Thyroid gland (tissue), 4 donors: ENCODE data around the gene CALY. TPM values are rescaled to one million over a fixed set of nuclear protein-coding genes. Genes with fewer than 3 reads are reported as not detected.

Experiments
- DNase-seq, 2 donors: peaks; one replicate each; pipeline ENCODE4 v3.0.0-alpha.2; 2019
- H3K27ac ChIP-seq, 3 donors: fragments of 200-600 bp; sonication (generic); 1 replicate in 2 of 3; 2 replicates in 1 of 3; pipeline ENCODE4 v1.5.1; 2016 to 2019; ENCODE audit warnings: mild to moderate bottlenecking in 1 of 3, moderate library complexity in 1 of 3
- H3K27me3 ChIP-seq: fragments of 200-600 bp; sonication (generic); one replicate; pipeline ENCODE4 v1.5.1; 2019
- H3K36me3 ChIP-seq, 2 donors: fragments of 200-600 bp; sonication (generic); one replicate each; pipeline ENCODE4 v1.5.1; 2016 to 2019
- H3K4me1 ChIP-seq, 2 donors: fragments of 200-600 bp; sonication (generic); one replicate each; pipeline ENCODE4 v1.5.1; 2017 to 2019
- H3K4me3 ChIP-seq, 3 donors: fragments of 200-600 bp; sonication (generic); replicated peaks in 1 of 3; 1 replicate in 2 of 3; 2 replicates in 1 of 3; pipeline ENCODE4 v1.5.1; 2016; ENCODE audit warnings: mild to moderate bottlenecking in 1 of 3
- H3K9me3 ChIP-seq: fragments of 200-600 bp; sonication (generic); one replicate; pipeline ENCODE4 v1.5.1; 2017
- CTCF ChIP-seq, 6 experiments: fragments of 200-600 bp in 3 of 6; fragments of 450-650 bp in 3 of 6; sonication (generic) in 3 of 6; IDR thresholded peaks; one replicate each; pipeline ENCODE4 v1.5.1; 2016 to 2019; ENCODE audit warnings: antibody characterized with exemption in 6 of 6, mild to moderate bottlenecking in 2 of 6, inconsistent platforms in 1 of 6, moderate library complexity in 1 of 6
- POLR2A ChIP-seq, 2 donors: fragments of 450-650 bp; IDR thresholded peaks; one replicate each; pipeline ENCODE4 v1.6.1; 2017; ENCODE audit warnings: antibody characterized with exemption in 2 of 2, mild to moderate bottlenecking in 2 of 2, moderate library complexity in 1 of 2
- WGBS, 2 donors: methylation state at CpG; one replicate each; pipeline ENCODE4 v1.1.5; 2017; 5-methylcytosine and 5-hydroxymethylcytosine counted together
- intact Hi-C: fragments of 100-400 bp; cut with DNase I; formaldehyde crosslinking; loops from one replicate; pipeline ENCODE4 v1.15.1; 2023
- total RNA-seq, 4 donors: library from RNA; depleted of rRNA; stranded (reverse); fragments of >200 nt; gene quantifications; one replicate each; pipeline ENCODE4 v1.2.3, GENCODE V29; 2016

Gene CALY
- total RNA-seq, 4 donors from 2014 or later = 0.13 to 1.5 TPM; not detected in 2

GRCh38 chr10:133281084-133281483 is 55.6 kb downstream of the CALY start:
- intact Hi-C loops = no loop called here

GRCh38 chr10:133280391-133281059 is 56.2 kb downstream of the CALY start:
- H3K27me3 ChIP-seq = no peaks in the 10 kb centered on the region
- DNase-seq = no peak
- H3K36me3 ChIP-seq = peaks cover 50 to 55% of the 10 kb centered on the region in 2 donors
- intact Hi-C loops = no loop called here
- 89 to 92% methylated on average over 9 to 10 of the region's 10 CpGs for WGBS, 2 donors
- no peak overlapping the region for H3K27ac ChIP-seq
- peaks cover 6 to 12% of the 10 kb centered on the region in 2 donors for H3K4me1 ChIP-seq
- H3K4me3 ChIP-seq = no peak overlapping the region
- H3K9me3 ChIP-seq = no peaks in the 10 kb centered on the region
- no peak for TF ChIP-seq POLR2A (IDR thresholded peaks at IDR 0.05)
- TF ChIP-seq CTCF (IDR thresholded peaks at IDR 0.05) = no peak

More at GRCh38 chr10:133281084-133281483, 55.6 kb downstream of the CALY start:
- Histone ChIP-seq H3K4me3 (no peak overlapping the region), H3K27me3 (no peaks in the 10 kb centered on the region), H3K27ac (no peak overlapping the region), H3K4me1 (peaks cover 6 to 12% of the 10 kb centered on the region in 2 donors), H3K9me3 (no peaks in the 10 kb centered on the region), H3K36me3 (peaks cover 54 to 60% of the 10 kb centered on the region in 2 donors)
- WGBS, 2 donors = 96 to 100% methylated on average over 6 to 8 of the region's 15 CpGs
- DNase-seq = no peak
- TF ChIP-seq POLR2A (IDR thresholded peaks at IDR 0.05) = no peak

- Histone ChIP-seq H3K4me3 (no peak overlapping the region), H3K36me3 (peaks cover 41 to 45% of the 10 kb centered on the region in 2 donors), H3K27ac (no peak overlapping the region), H3K9me3 (no peaks in the 10 kb centered on the region), H3K4me1 (peaks cover 6 to 12% of the 10 kb centered on the region in 2 donors), H3K27me3 (no peaks in the 10 kb centered on the region)
- TF ChIP-seq CTCF (IDR thresholded peaks at IDR 0.05) (no peak), POLR2A (IDR thresholded peaks at IDR 0.05) (no peak)
- intact Hi-C loops = no loop called here
- DNase-seq = no peak
- 90 to 92% methylated on average over 23 of the region's 24 CpGs for WGBS, 2 donors
Measured at GRCh38 chr10:133279326-133280226, 57.1 kb downstream of the CALY start.

- peak in 1 of 2 donors; percentile 38 for DNase-seq
- Histone ChIP-seq H3K27ac (no peak overlapping the region), H3K4me1 (peaks cover 6 to 12% of the 10 kb centered on the region in 2 donors), H3K27me3 (no peaks in the 10 kb centered on the region), H3K9me3 (no peaks in the 10 kb centered on the region), H3K4me3 (no peak overlapping the region), H3K36me3 (peaks cover 32 to 36% of the 10 kb centered on the region in 2 donors)
- whole genome bisulfite sequencing, 2 donors = 85 to 89% methylated on average over 8 to 19 of the region's 19 CpGs
- TF ChIP-seq POLR2A (IDR thresholded peaks at IDR 0.05) (no peak), CTCF (IDR thresholded peaks at IDR 0.05) (no peak)
- intact Hi-C loops = no loop called here
Measured at GRCh38 chr10:133278577-133279265, 58.0 kb downstream of the CALY start.

- H3K9me3 ChIP-seq = no peaks in the 10 kb centered on the region
- no peak overlapping the region for H3K4me3 ChIP-seq
- H3K36me3 ChIP-seq = peaks cover 27 to 30% of the 10 kb centered on the region in 2 donors
- 85 to 95% methylated on average over 7 to 9 of the region's 12 CpGs for WGBS, 2 donors
- intact Hi-C loops = no loop called here
- TF ChIP-seq POLR2A (IDR thresholded peaks at IDR 0.05) (no peak), CTCF (IDR thresholded peaks at IDR 0.05) (no peak)
- no peak for DNase-seq
- H3K27ac ChIP-seq = no peak overlapping the region
- no peaks in the 10 kb centered on the region for H3K27me3 ChIP-seq
- peaks cover 6 to 12% of the 10 kb centered on the region in 2 donors for H3K4me1 ChIP-seq
Measured at GRCh38 chr10:133277993-133278576, 58.6 kb downstream of the CALY start.
